ENCODE data around the gene NPTX1.

The NPTX1 gene

DNA sequence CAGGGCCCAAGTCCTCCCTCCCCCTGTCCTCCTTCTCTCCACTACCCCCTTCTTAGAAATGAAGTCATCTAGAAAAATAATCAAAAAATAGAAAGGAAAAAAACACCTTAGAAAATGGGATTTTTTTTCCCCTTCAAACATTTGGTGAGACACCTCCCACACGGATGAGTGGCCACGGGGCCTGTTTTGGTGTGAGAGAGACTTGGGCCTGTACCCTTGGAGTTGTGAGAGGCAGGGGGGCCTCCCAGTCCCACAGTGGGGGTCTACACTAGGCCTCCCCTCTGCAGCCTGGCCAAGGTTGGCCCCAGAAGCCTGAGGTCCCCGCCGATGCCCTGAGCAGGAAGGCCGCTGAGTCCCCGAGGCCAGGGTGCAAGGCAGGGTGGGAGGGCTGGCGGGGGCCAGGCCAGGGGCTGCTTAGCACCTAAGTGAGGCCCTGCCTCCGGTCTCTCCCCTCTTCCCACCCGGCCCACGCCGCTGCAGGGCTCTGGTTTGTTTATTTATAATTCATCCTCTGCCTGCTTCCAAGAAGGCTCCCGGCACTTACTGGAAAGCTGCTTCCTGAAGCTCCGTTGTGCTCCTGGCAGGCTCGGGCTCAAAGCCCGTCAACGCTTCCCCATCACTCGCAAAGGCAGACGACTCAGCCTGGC, 26.4 kb downstream of the NPTX1 start:
- Histone ChIP-seq H3K79me2 (ENCODE audit: control insufficient read depth, insufficient read depth, low read length, unreplicated experiment) (no peaks in the 10 kb centered on the region), H2AFZ (ENCODE audit: low read length, unreplicated experiment) (no peak overlapping the region), H3K27ac (ENCODE audit: low read depth, low read length) (no peak overlapping the region), H3K4me1 (ENCODE audit: control insufficient read depth, insufficient read depth, low read length, unreplicated experiment) (peaks cover 9% of the 10 kb centered on the region), H3K36me3 (ENCODE audit: insufficient read depth, low read length) (no peaks in the 10 kb centered on the region), H3K4me3 (ENCODE audit: low read depth, low read length) (no peak overlapping the region), H3K27me3 (ENCODE audit: insufficient read depth, low read length) (no peaks in the 10 kb centered on the region)

DNA sequence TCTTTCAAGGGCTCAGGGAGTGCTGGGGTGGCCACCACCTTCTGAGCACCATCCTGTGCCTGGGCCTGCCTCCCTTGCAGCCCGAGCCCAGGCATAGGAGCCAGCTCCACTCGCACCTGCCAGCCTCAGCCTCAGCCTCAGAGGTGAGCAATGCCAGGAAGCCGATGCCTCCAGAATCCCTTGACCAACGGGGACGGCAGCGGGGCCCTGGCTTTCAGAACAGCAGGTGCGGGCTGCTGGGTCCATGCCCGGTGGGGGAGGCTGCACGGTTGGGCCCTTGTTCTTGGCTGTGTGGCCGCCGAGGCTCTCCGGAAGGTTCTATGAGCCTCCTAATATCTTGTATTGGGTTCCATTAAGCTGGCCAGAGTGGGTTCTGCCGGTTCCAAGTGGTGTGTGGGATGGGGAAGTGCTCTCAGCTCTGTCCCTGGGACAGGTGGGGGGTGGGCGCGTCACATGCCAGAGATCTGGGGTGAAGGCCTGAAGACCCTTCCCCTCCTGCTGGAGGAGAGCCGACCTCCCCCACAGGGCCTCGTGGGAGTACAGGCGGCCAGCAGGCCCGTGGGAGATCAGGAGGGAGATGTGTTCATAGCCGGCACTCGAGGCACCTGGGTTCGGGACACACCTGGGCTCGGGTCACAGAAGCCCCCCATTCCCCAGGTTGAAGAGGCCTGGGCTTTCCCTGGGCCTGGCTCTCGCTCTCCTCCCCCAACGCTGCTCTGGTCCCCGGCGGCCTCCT, 27.0 kb downstream of the NPTX1 start:
- Histone ChIP-seq H3K27ac (ENCODE audit: low read depth, low read length) (no peak overlapping the region), H3K4me1 (ENCODE audit: control insufficient read depth, insufficient read depth, low read length, unreplicated experiment) (peaks cover 9% of the 10 kb centered on the region), H3K4me3 (ENCODE audit: low read depth, low read length) (no peak overlapping the region), H3K36me3 (ENCODE audit: insufficient read depth, low read length) (no peaks in the 10 kb centered on the region), H3K27me3 (ENCODE audit: insufficient read depth, low read length) (no peaks in the 10 kb centered on the region), H2AFZ (ENCODE audit: low read length, unreplicated experiment) (no peak overlapping the region), H3K79me2 (ENCODE audit: control insufficient read depth, insufficient read depth, low read length, unreplicated experiment) (no peaks in the 10 kb centered on the region)

GRCh38 chr17:80447790-80448189, 28.6 kb downstream of the NPTX1 start:
- no peak overlapping the region for H3K4me3 ChIP-seq (ENCODE audit: low read depth, low read length)
- H3K36me3 ChIP-seq (ENCODE audit: insufficient read depth, low read length) = no peaks in the 10 kb centered on the region
- no peak overlapping the region for H3K27ac ChIP-seq (ENCODE audit: low read depth, low read length)
- H3K4me1 ChIP-seq (ENCODE audit: control insufficient read depth, insufficient read depth, low read length, unreplicated experiment) = no peaks in the 10 kb centered on the region
- H2AFZ ChIP-seq (ENCODE audit: low read length, unreplicated experiment) = no peak overlapping the region
- no peaks in the 10 kb centered on the region for H3K27me3 ChIP-seq (ENCODE audit: insufficient read depth, low read length)
- H3K79me2 ChIP-seq (ENCODE audit: control insufficient read depth, insufficient read depth, low read length, unreplicated experiment) = no peaks in the 10 kb centered on the region

DNA sequence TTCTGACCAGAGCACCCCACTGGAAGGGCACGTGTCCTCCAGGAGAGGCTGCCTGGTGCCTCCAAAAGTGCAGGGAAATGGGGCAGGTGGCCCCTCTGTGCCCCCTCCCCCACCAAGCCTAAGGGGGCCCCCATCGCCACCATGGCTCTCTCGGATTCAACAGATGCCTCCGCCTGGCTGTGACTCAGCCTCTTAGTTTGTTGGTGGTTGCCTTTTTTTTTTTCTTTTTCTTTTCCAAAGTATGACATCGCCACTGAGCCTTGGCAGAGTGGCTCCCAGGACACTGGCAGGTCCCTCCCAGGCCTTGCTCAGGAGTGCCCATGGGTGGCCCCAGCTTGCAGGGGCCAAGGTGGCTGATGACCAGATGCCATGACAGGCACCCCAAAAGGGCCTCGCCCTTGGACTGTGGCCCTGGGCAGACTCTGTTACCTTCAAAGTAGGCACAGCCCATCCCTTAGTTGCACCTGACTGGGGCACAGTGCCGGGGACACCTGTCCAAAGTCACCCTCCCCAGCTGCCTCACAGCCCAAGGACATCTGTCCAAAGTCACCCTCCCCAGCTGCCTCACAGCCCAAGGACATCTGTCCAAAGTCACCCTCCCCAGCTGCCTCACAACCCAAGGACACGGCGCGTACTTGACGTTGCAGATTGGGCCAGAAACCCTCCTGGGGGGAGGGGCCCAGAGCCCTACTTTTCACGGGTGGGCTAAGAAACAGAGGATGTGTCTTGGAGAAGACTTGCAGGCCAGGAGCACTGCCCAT, 29.6 kb downstream of the NPTX1 start:
- Histone ChIP-seq H3K79me2 (ENCODE audit: control insufficient read depth, insufficient read depth, low read length, unreplicated experiment) (no peaks in the 10 kb centered on the region), H2AFZ (ENCODE audit: low read length, unreplicated experiment) (no peak overlapping the region), H3K27me3 (ENCODE audit: insufficient read depth, low read length) (no peaks in the 10 kb centered on the region), H3K27ac (ENCODE audit: low read depth, low read length) (no peak overlapping the region), H3K36me3 (ENCODE audit: insufficient read depth, low read length) (no peaks in the 10 kb centered on the region), H3K4me3 (ENCODE audit: low read depth, low read length) (no peak overlapping the region), H3K4me1 (ENCODE audit: control insufficient read depth, insufficient read depth, low read length, unreplicated experiment) (no peaks in the 10 kb centered on the region)

DNA sequence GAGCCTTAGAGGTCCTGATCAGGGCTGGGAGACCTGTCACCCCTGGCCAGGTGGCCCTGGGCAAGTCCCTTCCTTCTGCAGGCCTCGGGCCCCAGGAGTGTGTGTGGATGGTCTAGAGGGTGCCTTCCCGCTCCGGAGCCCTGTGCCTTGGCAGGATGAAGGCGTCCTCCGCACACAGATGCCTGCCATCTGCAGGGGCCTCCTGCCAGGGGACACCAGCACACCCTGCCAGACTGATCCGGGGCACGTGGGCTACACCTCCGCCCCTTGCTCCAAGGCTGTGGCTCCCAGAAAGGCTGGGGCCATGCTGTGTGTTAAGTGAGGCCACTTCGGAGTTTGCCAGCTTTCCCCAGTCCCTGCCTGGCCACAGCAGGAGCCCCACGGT, 30.7 kb downstream of the NPTX1 start:
- no peak overlapping the region for H2AFZ ChIP-seq (ENCODE audit: low read length, unreplicated experiment)
- no peak overlapping the region for H3K27ac ChIP-seq (ENCODE audit: low read depth, low read length)

DNA sequence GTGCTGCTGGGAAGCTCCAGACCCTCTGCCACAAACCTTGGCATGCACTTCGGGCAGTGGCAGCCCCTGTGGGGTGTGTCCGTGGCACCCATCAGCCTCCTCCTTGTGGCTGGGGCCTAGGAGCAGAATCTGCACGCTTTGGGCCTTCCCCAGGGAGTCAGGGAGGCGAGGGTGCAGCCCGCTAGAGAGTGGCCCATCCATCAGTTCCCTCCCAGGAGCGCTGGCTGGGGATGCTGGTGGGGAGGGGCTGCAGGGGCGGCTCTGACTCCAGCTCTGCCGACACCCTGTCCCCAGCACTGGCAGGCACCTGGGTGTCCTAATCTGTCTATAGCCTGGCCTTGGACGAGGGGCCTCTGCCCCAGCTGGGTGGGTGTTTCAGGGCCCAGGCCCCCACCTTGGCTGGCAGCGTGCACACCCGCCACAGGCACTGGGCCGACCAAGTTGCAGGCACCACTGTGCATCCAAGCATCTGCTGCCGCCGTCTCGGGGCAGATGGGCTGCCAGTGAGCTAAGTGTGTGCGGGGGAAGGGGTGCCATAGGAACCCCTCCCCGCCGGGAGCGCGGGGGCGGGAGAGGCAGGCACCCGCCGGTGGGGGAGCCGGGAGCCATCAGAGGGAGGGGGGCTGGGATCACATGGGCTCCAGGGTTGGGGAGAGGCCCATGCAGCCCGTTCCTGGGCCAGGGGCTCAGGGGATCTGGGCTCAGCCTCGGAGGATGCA, 31.2 kb downstream of the NPTX1 start:
- Histone ChIP-seq H3K79me2 (ENCODE audit: control insufficient read depth, insufficient read depth, low read length, unreplicated experiment) (no peaks in the 10 kb centered on the region), H3K27ac (ENCODE audit: low read depth, low read length) (no peak overlapping the region), H3K36me3 (ENCODE audit: insufficient read depth, low read length) (no peaks in the 10 kb centered on the region), H3K4me3 (ENCODE audit: low read depth, low read length) (no peak overlapping the region), H3K4me1 (ENCODE audit: control insufficient read depth, insufficient read depth, low read length, unreplicated experiment) (no peaks in the 10 kb centered on the region), H3K27me3 (ENCODE audit: insufficient read depth, low read length) (no peaks in the 10 kb centered on the region), H2AFZ (ENCODE audit: low read length, unreplicated experiment) (no peak overlapping the region)

More for the DNA sequence above, 30.7 kb downstream of the NPTX1 start:
- H3K4me3 ChIP-seq (ENCODE audit: low read depth, low read length) = no peak overlapping the region
- H3K4me1 ChIP-seq (ENCODE audit: control insufficient read depth, insufficient read depth, low read length, unreplicated experiment) = no peaks in the 10 kb centered on the region
- H3K79me2 ChIP-seq (ENCODE audit: control insufficient read depth, insufficient read depth, low read length, unreplicated experiment) = no peaks in the 10 kb centered on the region
- H3K27me3 ChIP-seq (ENCODE audit: insufficient read depth, low read length) = no peaks in the 10 kb centered on the region
- no peaks in the 10 kb centered on the region for H3K36me3 ChIP-seq (ENCODE audit: insufficient read depth, low read length)

DNA sequence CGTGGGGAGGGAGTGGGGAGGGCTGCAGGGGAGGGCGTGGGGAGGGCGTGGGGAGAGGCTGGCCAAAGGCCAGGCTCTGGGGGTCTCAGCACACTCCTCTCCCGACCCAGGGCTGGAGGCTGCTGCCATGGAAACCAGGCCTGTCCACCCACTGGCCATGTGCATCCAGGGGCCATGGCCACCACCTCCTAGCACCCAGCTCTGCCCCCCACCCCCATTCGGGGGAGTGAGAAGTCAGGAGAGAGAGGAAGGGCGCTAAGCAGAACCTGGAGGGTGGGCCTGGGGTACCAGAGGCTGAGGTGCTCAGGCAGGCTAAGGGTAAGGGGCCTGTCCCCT, 31.8 kb downstream of the NPTX1 start:
- Histone ChIP-seq H3K4me3 (ENCODE audit: low read depth, low read length) (no peak overlapping the region), H3K27ac (ENCODE audit: low read depth, low read length) (no peak overlapping the region), H3K36me3 (ENCODE audit: insufficient read depth, low read length) (no peaks in the 10 kb centered on the region), H3K27me3 (ENCODE audit: insufficient read depth, low read length) (no peaks in the 10 kb centered on the region), H3K4me1 (ENCODE audit: control insufficient read depth, insufficient read depth, low read length, unreplicated experiment) (no peaks in the 10 kb centered on the region), H3K79me2 (ENCODE audit: control insufficient read depth, insufficient read depth, low read length, unreplicated experiment) (no peaks in the 10 kb centered on the region), H2AFZ (ENCODE audit: low read length, unreplicated experiment) (no peak overlapping the region)

- Histone ChIP-seq H3K36me3 (ENCODE audit: insufficient read depth, low read length) (no peaks in the 10 kb centered on the region), H3K4me1 (ENCODE audit: control insufficient read depth, insufficient read depth, low read length, unreplicated experiment) (no peaks in the 10 kb centered on the region), H3K4me3 (ENCODE audit: low read depth, low read length) (no peak overlapping the region), H2AFZ (ENCODE audit: low read length, unreplicated experiment) (no peak overlapping the region), H3K27ac (ENCODE audit: low read depth, low read length) (no peak overlapping the region), H3K27me3 (ENCODE audit: insufficient read depth, low read length) (no peaks in the 10 kb centered on the region), H3K79me2 (ENCODE audit: control insufficient read depth, insufficient read depth, low read length, unreplicated experiment) (no peaks in the 10 kb centered on the region)
These were observed 32.3 kb downstream of the NPTX1 start for GRCh38 chr17:80443916-80444643.

- Histone ChIP-seq H3K27ac (ENCODE audit: low read depth, low read length) (no peak overlapping the region), H3K4me1 (ENCODE audit: control insufficient read depth, insufficient read depth, low read length, unreplicated experiment) (no peaks in the 10 kb centered on the region), H2AFZ (ENCODE audit: low read length, unreplicated experiment) (no peak overlapping the region), H3K36me3 (ENCODE audit: insufficient read depth, low read length) (no peaks in the 10 kb centered on the region), H3K79me2 (ENCODE audit: control insufficient read depth, insufficient read depth, low read length, unreplicated experiment) (no peaks in the 10 kb centered on the region), H3K27me3 (ENCODE audit: insufficient read depth, low read length) (no peaks in the 10 kb centered on the region), H3K4me3 (ENCODE audit: low read depth, low read length) (no peak overlapping the region)
These were observed 32.9 kb downstream of the NPTX1 start for GRCh38 chr17:80443498-80443897.

GRCh38 chr17:80442764-80443163, 33.6 kb downstream of the NPTX1 start:
- no peaks in the 10 kb centered on the region for H3K36me3 ChIP-seq (ENCODE audit: insufficient read depth, low read length)
- H3K4me1 ChIP-seq (ENCODE audit: control insufficient read depth, insufficient read depth, low read length, unreplicated experiment) = no peaks in the 10 kb centered on the region
- no peaks in the 10 kb centered on the region for H3K27me3 ChIP-seq (ENCODE audit: insufficient read depth, low read length)
- H3K79me2 ChIP-seq (ENCODE audit: control insufficient read depth, insufficient read depth, low read length, unreplicated experiment) = no peaks in the 10 kb centered on the region
- no peak overlapping the region for H2AFZ ChIP-seq (ENCODE audit: low read length, unreplicated experiment)
- no peak overlapping the region for H3K4me3 ChIP-seq (ENCODE audit: low read depth, low read length)
- H3K27ac ChIP-seq (ENCODE audit: low read depth, low read length) = no peak overlapping the region
